ENCODE results near the gene TSSK3. TPM values are rescaled to one million over a fixed set of nuclear protein-coding genes. Genes with fewer than 3 reads are reported as not detected.
A peak's percentile ranks its signal among the peaks of the same experiment; 100 is the strongest.

The TSSK3 gene
- total and polyA plus RNA-seq, 9 of the 15 experiments (the other 6 are each of a cell fraction or from before 2014, with no cell fraction given) = 0.27 to 2.8 (median 1.9) TPM

DNA sequence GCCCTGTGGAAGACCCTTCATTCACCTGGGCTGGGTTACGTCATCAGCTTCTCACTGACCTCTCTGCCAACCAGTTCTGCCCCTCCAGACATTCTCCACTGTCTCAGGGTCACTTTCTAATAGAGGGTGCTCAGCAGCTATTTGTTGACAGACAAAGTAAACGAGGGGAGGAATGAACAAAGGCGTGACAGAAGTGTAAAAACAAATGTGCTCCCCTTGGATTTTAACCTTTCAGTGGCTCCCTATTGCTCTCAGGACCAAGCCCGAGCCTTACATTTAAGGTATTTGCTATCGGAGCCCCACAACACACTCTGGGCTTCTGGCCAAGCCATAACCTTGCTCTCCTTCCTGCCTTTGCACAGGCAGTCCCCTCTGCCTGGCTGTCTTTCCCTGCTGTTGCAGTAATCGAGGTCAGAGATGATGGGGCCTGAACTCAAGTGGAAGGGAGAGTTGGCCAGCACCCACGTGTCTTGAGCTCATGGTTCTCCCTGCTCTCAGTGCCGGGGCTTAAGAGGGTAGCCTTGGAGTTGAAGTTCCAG is 17.0 kb upstream of the TSSK3 start (continued):
- TF ChIP-seq NR2C1 (IDR thresholded peaks at IDR 0.05) (no peak; the same call in none of the 2 replicates), NR2C1 (tag; IDR thresholded peaks at IDR 0.05) (peak; percentile 67; the same call in 1 of the 2 replicates), CEBPB (tag; IDR thresholded peaks at IDR 0.05) (peak; percentile 46), MYC (IDR thresholded peaks at IDR 0.05; ENCODE audit: low read depth, low read length) (peak; percentile 63), MYC (CRISPR knock-in tag; IDR thresholded peaks at IDR 0.05; ENCODE audit: borderline replicate concordance, low read depth) (no peak), NFIC (IDR thresholded peaks at IDR 0.05) (peak; percentile 92), CBFA2T3 (IDR thresholded peaks at IDR 0.05) (peak; percentile 42; the same call in 1 of the 2 replicates), HDAC1 (IDR thresholded peaks at IDR 0.05) (peak in 1 of 2 experiments; percentile 40; a peak in 1 of 4 replicates), L3MBTL2 (IDR thresholded peaks at IDR 0.05) (peak; percentile 90), TAL1 (IDR thresholded peaks at IDR 0.05) (0 out of 2 replicates have a peak, but pooled peaks have one; percentile 24), DPF2 (IDR thresholded peaks at IDR 0.05) (peak; percentile 57), TCFL5 (CRISPR knock-in tag; conservative IDR thresholded peaks at IDR 0.05) (no peak), CTBP1 (IDR thresholded peaks at IDR 0.05; ENCODE audit: borderline replicate concordance) (peak; percentile 53; the same call in 1 of the 2 replicates), EP300 (IDR thresholded peaks at IDR 0.05; ENCODE audit: low read length) (0 out of 2 replicates have a peak, but pooled peaks have one; percentile 9), NR2C2 (CRISPR knock-in tag; IDR thresholded peaks at IDR 0.05) (no peak), NR2C2 (tag; IDR thresholded peaks at IDR 0.05) (peak; percentile 81; the same call in 1 of the 2 replicates), SP1 (CRISPR knock-in tag; IDR thresholded peaks at IDR 0.05) (no peak), SMAD4 (CRISPR knock-in tag; conservative IDR thresholded peaks at IDR 0.05) (peak; percentile 63; the same call in 1 of the 2 replicates), BHLHE40 (IDR thresholded peaks at IDR 0.05; ENCODE audit: low read length) (peak; percentile 41)
- TF ChIP-seq, protein P1, sequence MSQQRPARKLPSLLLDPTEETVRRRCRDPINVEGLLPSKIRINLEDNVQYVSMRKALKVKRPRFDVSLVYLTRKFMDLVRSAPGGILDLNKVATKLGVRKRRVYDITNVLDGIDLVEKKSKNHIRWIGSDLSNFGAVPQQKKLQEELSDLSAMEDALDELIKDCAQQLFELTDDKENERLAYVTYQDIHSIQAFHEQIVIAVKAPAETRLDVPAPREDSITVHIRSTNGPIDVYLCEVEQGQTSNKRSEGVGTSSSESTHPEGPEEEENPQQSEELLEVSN (IDR thresholded peaks at IDR 0.05; ENCODE audit: borderline replicate concordance in 1 of 2, extremely low read depth in 1 of 2, insufficient read depth in 1 of 2, insufficient read length in 1 of 2, low read depth in 1 of 2, low read length in 1 of 2, poor library complexity in 1 of 2, severe bottlenecking in 1 of 2) = peak in 1 of 2 experiments; percentile 58
- TF ChIP-seq, protein P2, sequence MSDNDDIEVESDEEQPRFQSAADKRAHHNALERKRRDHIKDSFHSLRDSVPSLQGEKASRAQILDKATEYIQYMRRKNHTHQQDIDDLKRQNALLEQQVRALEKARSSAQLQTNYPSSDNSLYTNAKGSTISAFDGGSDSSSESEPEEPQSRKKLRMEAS (CRISPR knock-in tag; IDR thresholded peaks at IDR 0.05) = 0 out of 2 replicates have a peak, but pooled peaks have one; percentile 4
- TF ChIP-seq, protein P3, sequence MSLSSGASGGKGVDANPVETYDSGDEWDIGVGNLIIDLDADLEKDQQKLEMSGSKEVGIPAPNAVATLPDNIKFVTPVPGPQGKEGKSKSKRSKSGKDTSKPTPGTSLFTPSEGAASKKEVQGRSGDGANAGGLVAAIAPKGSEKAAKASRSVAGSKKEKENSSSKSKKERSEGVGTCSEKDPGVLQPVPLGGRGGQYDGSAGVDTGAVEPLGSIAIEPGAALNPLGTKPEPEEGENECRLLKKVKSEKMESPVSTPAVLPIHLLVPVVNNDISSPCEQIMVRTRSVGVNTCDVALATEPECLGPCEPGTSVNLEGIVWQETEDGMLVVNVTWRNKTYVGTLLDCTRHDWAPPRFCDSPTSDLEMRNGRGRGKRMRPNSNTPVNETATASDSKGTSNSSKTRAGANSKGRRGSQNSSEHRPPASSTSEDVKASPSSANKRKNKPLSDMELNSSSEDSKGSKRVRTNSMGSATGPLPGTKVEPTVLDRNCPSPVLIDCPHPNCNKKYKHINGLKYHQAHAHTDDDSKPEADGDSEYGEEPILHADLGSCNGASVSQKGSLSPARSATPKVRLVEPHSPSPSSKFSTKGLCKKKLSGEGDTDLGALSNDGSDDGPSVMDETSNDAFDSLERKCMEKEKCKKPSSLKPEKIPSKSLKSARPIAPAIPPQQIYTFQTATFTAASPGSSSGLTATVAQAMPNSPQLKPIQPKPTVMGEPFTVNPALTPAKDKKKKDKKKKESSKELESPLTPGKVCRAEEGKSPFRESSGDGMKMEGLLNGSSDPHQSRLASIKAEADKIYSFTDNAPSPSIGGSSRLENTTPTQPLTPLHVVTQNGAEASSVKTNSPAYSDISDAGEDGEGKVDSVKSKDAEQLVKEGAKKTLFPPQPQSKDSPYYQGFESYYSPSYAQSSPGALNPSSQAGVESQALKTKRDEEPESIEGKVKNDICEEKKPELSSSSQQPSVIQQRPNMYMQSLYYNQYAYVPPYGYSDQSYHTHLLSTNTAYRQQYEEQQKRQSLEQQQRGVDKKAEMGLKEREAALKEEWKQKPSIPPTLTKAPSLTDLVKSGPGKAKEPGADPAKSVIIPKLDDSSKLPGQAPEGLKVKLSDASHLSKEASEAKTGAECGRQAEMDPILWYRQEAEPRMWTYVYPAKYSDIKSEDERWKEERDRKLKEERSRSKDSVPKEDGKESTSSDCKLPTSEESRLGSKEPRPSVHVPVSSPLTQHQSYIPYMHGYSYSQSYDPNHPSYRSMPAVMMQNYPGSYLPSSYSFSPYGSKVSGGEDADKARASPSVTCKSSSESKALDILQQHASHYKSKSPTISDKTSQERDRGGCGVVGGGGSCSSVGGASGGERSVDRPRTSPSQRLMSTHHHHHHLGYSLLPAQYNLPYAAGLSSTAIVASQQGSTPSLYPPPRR (CRISPR knock-in tag; IDR thresholded peaks at IDR 0.05; ENCODE audit: borderline replicate concordance) = no peak
